Stimulated activated CD4-positive, alpha-beta T cell treated with anti-CD3 and anti-CD28 coated beads, Interleukin-12 subunit alpha, Interleukin-12 subunit beta, amount 100 ng/mL, for 48 hours (primary cell): ENCODE measurements around the gene ZP2.
"Not testable (repeated sequence)": the region's sequence is repeated elsewhere in the genome, so short reads cannot be mapped to it uniquely, and the experiment has no call there.

Source experiments
- DNase-seq, 3 donors: peaks; one replicate each; pipeline ENCODE4 v3.0.0-alpha.2; 2020; ENCODE audit warnings: low read depth in 2 of 3, low spot score in 1 of 3

Gene ZP2

GRCh38 chr16:21211486-21211885 is at the start of gene ZP2:
Gene ZP2, minus strand, starts transcription at chr16:21211574. Its CDS starts 27 bp downstream, at chr16:21211547.
- DNase-seq = no peak

- DNase-seq = no peak
Observed at GRCh38 chr16:21257284-21257683, 45.9 kb upstream of the ZP2 start.

GRCh38 chr16:21256636-21257035 is 45.3 kb upstream of the ZP2 start:
- no peak for DNase-seq

GRCh38 chr16:21253470-21253869 is 42.1 kb upstream of the ZP2 start:
- no peak for DNase-seq

- DNase-seq = no peak
Observed at GRCh38 chr16:21250072-21250923, 38.9 kb upstream of the ZP2 start.

- DNase-seq = not testable (repeated sequence)
Observed at GRCh38 chr16:21248179-21248578, 36.8 kb upstream of the ZP2 start.

- DNase-seq = no peak
Observed at GRCh38 chr16:21244518-21245215, 33.3 kb upstream of the ZP2 start.

- DNase-seq = no peak
Observed at GRCh38 chr16:21242756-21243155, 31.4 kb upstream of the ZP2 start.

GRCh38 chr16:21239646-21240045 is 28.3 kb upstream of the ZP2 start:
- DNase-seq = no peak

GRCh38 chr16:21236831-21237230 is 25.5 kb upstream of the ZP2 start:
- DNase-seq = no peak

- DNase-seq = no peak
Observed at GRCh38 chr16:21235199-21235585, 23.8 kb upstream of the ZP2 start.

GRCh38 chr16:21233521-21234150 is 22.3 kb upstream of the ZP2 start, which contains the start of gene ANKS4B:
Gene ANKS4B, plus strand, starts transcription at chr16:21233699. Its CDS starts 39 bp downstream, at chr16:21233738.
- no peak for DNase-seq

GRCh38 chr16:21233045-21233520 is 21.7 kb upstream of the ZP2 start:
- no peak for DNase-seq

GRCh38 chr16:21228361-21228872 is 17.0 kb upstream of the ZP2 start:
- DNase-seq = no peak

GRCh38 chr16:21227866-21228265 is 16.5 kb upstream of the ZP2 start:
- no peak for DNase-seq

GRCh38 chr16:21226749-21227148 is 15.4 kb upstream of the ZP2 start:
- DNase-seq = no peak

GRCh38 chr16:21224800-21225199 is 13.4 kb upstream of the ZP2 start:
- DNase-seq = peak in 1 of 3 donors; percentile 3

- no peak for DNase-seq
Observed at GRCh38 chr16:21223787-21224186, 12.4 kb upstream of the ZP2 start.

- no peak for DNase-seq
Observed at GRCh38 chr16:21222495-21223337, 11.3 kb upstream of the ZP2 start.

GRCh38 chr16:21219551-21219950 is 8.2 kb upstream of the ZP2 start:
- no peak for DNase-seq

GRCh38 chr16:21218153-21218552 is 6.8 kb upstream of the ZP2 start:
- no peak for DNase-seq
